OCI-LY3 (cell line): ENCODE data around the gene CAB39.

Experiments
- H2AFZ ChIP-seq: fragments of 200-600, 300-600 bp; shearing (Covaris generic); 2 replicates; pipeline ENCODE4 v1.6.0; 2014; ENCODE audit warnings: antibody characterized with exemption, low read depth, low read length
- H3K27ac ChIP-seq: fragments of 200-600, 300-600 bp; sonication (generic); 2 replicates; pipeline ENCODE4 v1.5.1; 2014; ENCODE audit warnings: mild to moderate bottlenecking, low read length, moderate library complexity, mixed read lengths
- H3K27me3 ChIP-seq: fragments of 200-600, 300-600 bp; sonication (generic); 2 replicates; pipeline ENCODE4 v1.6.1; 2014; ENCODE audit warnings: low read depth, low read length, mixed read lengths
- H3K36me3 ChIP-seq: fragments of 200-600, 300-600 bp; sonication (generic); replicated peaks from 2 replicates; pipeline ENCODE3; 2014; ENCODE audit warnings: low read depth, low read length, mixed read lengths
- H3K4me1 ChIP-seq: fragments of 300-600, 200-600 bp; sonication (generic); 2 replicates; pipeline ENCODE4 v1.6.1; 2014; ENCODE audit warnings: low read length, mixed read lengths
- H3K4me2 ChIP-seq: fragments of 200-600, 300-600 bp; sonication (generic); 2 replicates; pipeline ENCODE4 v1.6.1; 2014; ENCODE audit warnings: low read length, mixed read lengths
- H3K4me3 ChIP-seq: fragments of 300-600, 200-600 bp; sonication (generic); 2 replicates; pipeline ENCODE4 v1.5.1; 2014; ENCODE audit warnings: antibody characterized with exemption, mild to moderate bottlenecking, low read length, moderate library complexity
- H3K79me2 ChIP-seq: fragments of 300-600, 200-600 bp; shearing (Covaris generic); 2 replicates; pipeline ENCODE4 v1.6.1; 2014; ENCODE audit warnings: mild to moderate bottlenecking, low read length, mixed read lengths
- H3K9ac ChIP-seq: fragments of 300-600, 200-600 bp; shearing (Covaris generic); 2 replicates; pipeline ENCODE4 v1.6.0; 2014; ENCODE audit warnings: mild to moderate bottlenecking, low read length, moderate library complexity
- H3K9me3 ChIP-seq: fragments of 200-600, 300-600 bp; shearing (Covaris generic); 2 replicates; pipeline ENCODE4 v1.6.1; 2014; ENCODE audit warnings: low read length, mixed read lengths; ENCODE audit not compliant: insufficient read depth
- H4K20me1 ChIP-seq: fragments of 200-600, 300-600 bp; sonication (generic); 2 replicates; pipeline ENCODE4 v1.6.1; 2016; ENCODE audit warnings: low read length, mixed read lengths; ENCODE audit not compliant: insufficient read depth
- EZH2phosphoT487 ChIP-seq: fragments of 200-600 bp; shearing (Covaris generic); IDR thresholded peaks from 2 replicates; pipeline ENCODE4 v1.6.1; 2018; ENCODE audit warnings: antibody characterized with exemption, mixed run types, low read depth
- TF ChIP-seq, protein P1 (sequence below): fragments of 200-600, 300-600 bp; sonication (generic); IDR thresholded peaks from 2 replicates; pipeline ENCODE4 v1.5.1; 2014; ENCODE audit warnings: antibody characterized with exemption, low read length, low read depth

The CAB39 gene

DNA sequence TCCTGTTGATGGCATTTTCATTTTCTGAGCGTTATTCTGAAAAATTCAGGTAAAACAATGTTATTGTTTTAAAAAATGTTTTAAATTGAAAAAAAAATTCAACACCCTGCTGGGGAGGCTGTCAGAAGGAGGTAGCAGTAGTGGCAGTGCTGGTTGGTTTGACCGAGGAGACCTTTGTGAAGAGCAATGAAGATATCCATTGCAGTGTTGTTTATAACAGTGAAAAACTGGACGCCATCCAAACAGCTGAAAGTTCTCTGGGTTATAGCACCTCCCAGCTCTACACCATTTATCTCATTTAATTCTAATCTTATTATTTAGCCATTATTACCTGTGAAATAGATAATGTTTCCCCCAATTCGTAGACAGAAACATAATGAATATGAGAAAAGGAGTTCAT is 139.5 kb downstream of the CAB39 start:
- peaks cover 15% of the 10 kb centered on the region for H3K4me1 ChIP-seq
- no peaks in the 10 kb centered on the region for H4K20me1 ChIP-seq
- H3K27me3 ChIP-seq, result no peaks in the 10 kb centered on the region; the same call in 1 of the 2 replicates
- no peak for TF ChIP-seq EZH2phosphoT487
- TF ChIP-seq, protein P1, sequence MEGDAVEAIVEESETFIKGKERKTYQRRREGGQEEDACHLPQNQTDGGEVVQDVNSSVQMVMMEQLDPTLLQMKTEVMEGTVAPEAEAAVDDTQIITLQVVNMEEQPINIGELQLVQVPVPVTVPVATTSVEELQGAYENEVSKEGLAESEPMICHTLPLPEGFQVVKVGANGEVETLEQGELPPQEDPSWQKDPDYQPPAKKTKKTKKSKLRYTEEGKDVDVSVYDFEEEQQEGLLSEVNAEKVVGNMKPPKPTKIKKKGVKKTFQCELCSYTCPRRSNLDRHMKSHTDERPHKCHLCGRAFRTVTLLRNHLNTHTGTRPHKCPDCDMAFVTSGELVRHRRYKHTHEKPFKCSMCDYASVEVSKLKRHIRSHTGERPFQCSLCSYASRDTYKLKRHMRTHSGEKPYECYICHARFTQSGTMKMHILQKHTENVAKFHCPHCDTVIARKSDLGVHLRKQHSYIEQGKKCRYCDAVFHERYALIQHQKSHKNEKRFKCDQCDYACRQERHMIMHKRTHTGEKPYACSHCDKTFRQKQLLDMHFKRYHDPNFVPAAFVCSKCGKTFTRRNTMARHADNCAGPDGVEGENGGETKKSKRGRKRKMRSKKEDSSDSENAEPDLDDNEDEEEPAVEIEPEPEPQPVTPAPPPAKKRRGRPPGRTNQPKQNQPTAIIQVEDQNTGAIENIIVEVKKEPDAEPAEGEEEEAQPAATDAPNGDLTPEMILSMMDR, result no peak
- H3K79me2 ChIP-seq, result no peaks in the 10 kb centered on the region
- no peak overlapping the region for H3K27ac ChIP-seq
- H3K4me3 ChIP-seq, result no peak overlapping the region
- H3K36me3 ChIP-seq, result no peaks in the 10 kb centered on the region
- no peak overlapping the region for H3K4me2 ChIP-seq
- H3K9me3 ChIP-seq, result no peaks in the 10 kb centered on the region
- H2AFZ ChIP-seq, result no peak overlapping the region
- no peak overlapping the region for H3K9ac ChIP-seq

DNA sequence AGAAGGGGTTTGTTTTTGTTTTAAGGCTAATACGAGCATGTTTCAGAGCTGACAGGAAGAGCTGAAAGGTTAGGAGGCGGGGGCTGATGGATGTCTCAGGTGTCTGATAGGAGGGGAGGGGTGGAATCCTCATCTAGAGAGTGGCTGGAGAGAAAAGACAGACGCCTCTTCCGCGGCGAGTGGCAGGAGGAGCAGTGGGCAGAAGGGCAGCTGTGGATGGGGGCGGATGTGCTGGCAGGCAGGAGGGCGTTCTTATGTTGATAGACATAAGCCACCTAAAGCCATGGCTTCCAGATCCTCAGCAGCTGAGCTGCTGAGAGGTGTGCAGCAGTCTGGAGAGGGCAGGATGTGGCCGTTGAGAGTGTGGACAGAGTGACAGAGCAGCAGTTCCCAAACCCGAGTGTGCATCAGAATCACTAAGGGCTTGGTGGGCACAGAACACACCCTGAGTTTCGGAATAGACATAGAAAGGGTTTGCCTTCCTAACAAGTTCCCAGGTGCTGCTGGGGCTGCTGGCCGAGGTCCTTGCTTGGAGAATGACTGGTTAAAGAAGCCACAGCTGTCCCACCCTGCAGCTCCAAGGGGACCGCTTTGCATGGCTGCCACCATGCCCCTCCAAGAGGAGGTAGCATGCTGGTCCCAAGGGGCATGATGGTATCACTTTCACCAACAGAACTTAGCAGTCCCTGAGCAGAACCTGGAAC is 149.1 kb downstream of the CAB39 start:
- Histone ChIP-seq H3K4me3 (peak overlapping the region; percentile 46), H3K4me2 (peak overlapping the region; percentile 64), H3K9ac (no peak overlapping the region), H2AFZ (peak overlapping the region; percentile 36; the same call in 1 of the 2 replicates), H3K9me3 (no peaks in the 10 kb centered on the region), H3K27ac (no peak overlapping the region), H3K27me3 (0 out of 2 replicates have a peak, but pooled peaks cover 3% of the 10 kb centered on the region), H3K4me1 (peaks cover 39% of the 10 kb centered on the region), H3K79me2 (peaks cover 31% of the 10 kb centered on the region), H3K36me3 (peaks cover 14% of the 10 kb centered on the region), H4K20me1 (peaks cover 7% of the 10 kb centered on the region; the same call in 1 of the 2 replicates)
- no peak for TF ChIP-seq EZH2phosphoT487
- TF ChIP-seq, protein P1, result no peak

GRCh38 chr2:230862292-230862691 is 149.7 kb downstream of the CAB39 start:
- Histone ChIP-seq H2AFZ (no peak overlapping the region), H3K4me2 (peak overlapping the region; percentile 64)

DNA sequence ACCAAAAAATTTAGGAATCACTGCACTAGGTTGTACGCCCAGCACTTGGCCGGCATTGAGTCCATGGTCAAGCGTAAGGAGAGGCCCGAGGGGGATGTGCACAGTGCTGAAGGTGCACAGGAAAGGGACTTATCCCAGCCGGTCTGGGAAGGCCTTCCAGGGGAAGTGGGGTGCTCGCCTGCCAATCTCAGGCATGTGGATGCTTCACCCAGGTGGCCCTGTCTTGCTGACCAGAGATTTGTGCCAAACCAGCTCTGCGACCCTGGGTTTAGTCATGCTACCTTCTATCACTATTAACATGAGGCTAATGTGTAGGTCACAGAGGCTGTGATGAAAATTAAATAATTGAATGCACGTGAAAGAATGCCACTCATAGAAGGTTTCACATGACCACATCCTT is 150.4 kb downstream of the CAB39 start:
- H2AFZ ChIP-seq, result no peak overlapping the region
- 0 out of 2 replicates have a peak, but pooled peaks cover 3% of the 10 kb centered on the region for H3K27me3 ChIP-seq
- peaks cover 12% of the 10 kb centered on the region; the same call in 1 of the 2 replicates for H4K20me1 ChIP-seq
- H3K4me1 ChIP-seq, result peaks cover 50% of the 10 kb centered on the region
- H3K9ac ChIP-seq, result no peak overlapping the region
- no peaks in the 10 kb centered on the region for H3K9me3 ChIP-seq
- H3K27ac ChIP-seq, result no peak overlapping the region
- H3K4me2 ChIP-seq, result no peak overlapping the region
- H3K36me3 ChIP-seq, result peaks cover 16% of the 10 kb centered on the region
- H3K79me2 ChIP-seq, result peaks cover 45% of the 10 kb centered on the region
- TF ChIP-seq, protein P1, result no peak
- TF ChIP-seq EZH2phosphoT487, result no peak
- H3K4me3 ChIP-seq, result no peak overlapping the region

More at GRCh38 chr2:230862292-230862691, 149.7 kb downstream of the CAB39 start:
- Histone ChIP-seq H3K4me1 (peaks cover 45% of the 10 kb centered on the region), H3K4me3 (peak overlapping the region; percentile 46; the same call in 1 of the 2 replicates), H3K36me3 (peaks cover 16% of the 10 kb centered on the region), H3K27me3 (0 out of 2 replicates have a peak, but pooled peaks cover 3% of the 10 kb centered on the region), H3K79me2 (peaks cover 37% of the 10 kb centered on the region), H4K20me1 (peaks cover 12% of the 10 kb centered on the region; the same call in 1 of the 2 replicates), H3K9ac (no peak overlapping the region), H3K27ac (no peak overlapping the region), H3K9me3 (no peaks in the 10 kb centered on the region)
- TF ChIP-seq EZH2phosphoT487, result no peak
- TF ChIP-seq, protein P1, result no peak
